A549 (cell line): ENCODE measurements around the gene ACTR8. TPM values are rescaled to one million over a fixed set of nuclear protein-coding genes. Genes with fewer than 3 reads are reported as not detected.

ENCODE experiments used
- ATAC-seq, 2 experiments: fragments of 200-7000 bp in 1 of 2; fragments of >200 bp in 1 of 2; cut with Nextera tagmentation in 1 of 2; cut with Tn5 transposase in 1 of 2; 3 replicates each; pipeline versions ENCODE4 v1.8.0 to v1.9.1; 2018 to 2020; ENCODE audit warnings: mild to moderate bottlenecking in 1 of 2, moderate library complexity in 1 of 2
- CTCF ChIA-PET: fragments of 300-600 bp; sonication (Branson Sonifier 250); formaldehyde crosslinking; extraction: SDS; loops from one replicate; lab custom pipeline; 2021; ENCODE audit warnings: antibody characterized with exemption, inconsistent platforms; lab: Yijun Ruan, JAX
- POLR2A ChIA-PET: fragments of 350-600 bp; formaldehyde crosslinking; extraction: SDS; loops from one replicate; lab custom pipeline; 2021; ENCODE audit warnings: antibody characterized with exemption, inconsistent platforms; lab: Yijun Ruan, JAX
- DNase-seq, 2 experiments: peaks; one replicate each; pipeline versions ENCODE4 v3.0.0 to v3.0.0-alpha.2; 2011 to 2016; ENCODE audit warnings: low read depth in 1 of 2, low spot score in 1 of 2
- FAIRE-seq: peaks from 2 replicates; lab custom pipeline; 2011; peaks lifted over from hg19 to GRCh38; lab: Jason Lieb, UNC
- H3K27ac ChIP-seq, 2 experiments: fragments of >200 bp; sonication (Bioruptor Twin); formaldehyde crosslinking; 3 replicates each; pipeline ENCODE4 v1.5.1; 2016 to 2017
- H3K4me1 ChIP-seq: fragments of >200 bp; sonication (Bioruptor Twin); formaldehyde crosslinking; 3 replicates; pipeline ENCODE4 v1.6.1; 2016
- H3K4me2 ChIP-seq: fragments of >200 bp; sonication (Bioruptor Twin); formaldehyde crosslinking; 3 replicates; pipeline ENCODE4 v1.6.1; 2016
- H3K4me3 ChIP-seq: fragments of >200 bp; sonication (Bioruptor Twin); formaldehyde crosslinking; 3 replicates; pipeline ENCODE4 v1.5.1; 2016
- H3K9me3 ChIP-seq: fragments of >200 bp; sonication (Bioruptor Twin); formaldehyde crosslinking; 3 replicates; pipeline ENCODE4 v1.6.1; 2016
- CBX8 ChIP-seq: fragments of 200-600 bp; sonication (generic); IDR thresholded peaks from 2 replicates; pipeline ENCODE4 v1.6.1; 2016
- CHD2 ChIP-seq: fragments of 150-350 bp; IDR thresholded peaks from 2 replicates; pipeline ENCODE4 v1.6.1; 2014; ENCODE audit warnings: low read length; ENCODE audit not compliant: partially characterized antibody
- CHD4 ChIP-seq: fragments of 200-600 bp; sonication (generic); IDR thresholded peaks from 2 replicates; pipeline ENCODE4 v1.6.1; 2016; ENCODE audit warnings: antibody characterized with exemption, mild to moderate bottlenecking, borderline replicate concordance
- ESRRA ChIP-seq: fragments of 150-350 bp; IDR thresholded peaks from 2 replicates; pipeline ENCODE4 v1.6.1; 2014; ENCODE audit warnings: mild to moderate bottlenecking, low read length, borderline replicate concordance
- FOSL2 ChIP-seq, 2 experiments: fragments of 450-650 bp in 1 of 2; fragments of >200 bp in 1 of 2; sonication (Bioruptor Twin) in 1 of 2; formaldehyde crosslinking; IDR thresholded peaks; 2 replicates each; pipeline versions ENCODE4 v1.5.0 to v1.6.1; 2016 to 2020; ENCODE audit warnings: mild to moderate bottlenecking in 1 of 2, moderate library complexity in 1 of 2
- KDM5A ChIP-seq: fragments of 200-600 bp; sonication (generic); IDR thresholded peaks from 2 replicates; pipeline ENCODE4 v1.6.1; 2016; ENCODE audit warnings: antibody characterized with exemption, mild to moderate bottlenecking
- MYC ChIP-seq: IDR thresholded peaks from 2 replicates; pipeline ENCODE4 v1.6.1; 2012; ENCODE audit warnings: mild to moderate bottlenecking, inconsistent platforms, low read length, improper control_type of control experiment, borderline replicate concordance
- NPAS2 ChIP-seq: fragments of 250-450 bp; sonication (Bioruptor Pico); IDR thresholded peaks from 2 replicates; pipeline ENCODE4 v1.8.0; 2022; ENCODE audit warnings: mild to moderate bottlenecking, moderate library complexity, borderline replicate concordance
- RAD21 ChIP-seq, 2 experiments: fragments of >200 bp in 1 of 2; sonication (Bioruptor Twin) in 1 of 2; formaldehyde crosslinking in 1 of 2; IDR thresholded peaks in 1 of 2; conservative IDR thresholded peaks in 1 of 2; 2 replicates in 1 of 2; 3 replicates in 1 of 2; pipeline ENCODE4 v1.6.1; 2012 to 2018; ENCODE audit warnings: inconsistent platforms in 1 of 2
- RCOR1 ChIP-seq: fragments of 150-350 bp; IDR thresholded peaks from 2 replicates; pipeline ENCODE4 v1.6.1; 2014; ENCODE audit warnings: antibody characterized with exemption, low read length, low read depth
- RFX5 ChIP-seq: fragments of 450-650 bp; IDR thresholded peaks from 2 replicates; pipeline ENCODE4 v1.7.1; 2014; ENCODE audit warnings: antibody characterized with exemption, mild to moderate bottlenecking, moderate library complexity
- TFCP2L1 ChIP-seq: fragments of 250-450 bp; sonication (Bioruptor Pico); IDR thresholded peaks from 2 replicates; pipeline ENCODE4 v1.5.0; 2021; ENCODE audit warnings: mild to moderate bottlenecking
- TP53 ChIP-seq: fragments of 250-450 bp; sonication (Bioruptor Pico); IDR thresholded peaks from 2 replicates; pipeline ENCODE4 v1.5.0; 2021; ENCODE audit warnings: mild to moderate bottlenecking, moderate library complexity
- ZNF302 ChIP-seq: fragments of 250-450 bp; sonication (Bioruptor Pico); IDR thresholded peaks from 2 replicates; pipeline ENCODE4 v1.9.0; 2021; ENCODE audit warnings: inconsistent platforms, mild to moderate bottlenecking, moderate library complexity
- WGBS: methylation state at CpG from one replicate; pipeline ENCODE4 v1.1.6; 2017; ENCODE audit errors: missing lambda C conversion rate; 5-methylcytosine and 5-hydroxymethylcytosine counted together
- polyA plus RNA-seq, 4 experiments: library from polyadenylated mRNA; depleted of rRNA in 3 of 4; stranded (reverse); fragments of >200 nt; fragmentation: RNase III in 1 of 4; extraction: RNeasy Plus Mini Kit Qiagen cat#74134 plus additional on column Dnase treatment in 1 of 4; gene quantifications; 2 replicates in 3 of 4; 3 replicates in 1 of 4; pipeline ENCODE4 v1.2.3, GENCODE V29; 2011 to 2017
- TF ChIP-seq, protein P1 (sequence below): fragments of >200 bp; sonication (Bioruptor Twin); formaldehyde crosslinking; IDR thresholded peaks from 2 replicates; pipeline ENCODE4 v1.6.1; 2016
- TF ChIP-seq, protein P2 (sequence below): fragments of 250-450 bp; sonication (Bioruptor Pico); IDR thresholded peaks from 2 replicates; pipeline ENCODE4 v1.5.0; 2020; ENCODE audit warnings: low read depth, mild to moderate bottlenecking, moderate library complexity
- TF ChIP-seq, protein P3 (sequence below): fragments of 250-450 bp; sonication (Bioruptor Pico); IDR thresholded peaks from 2 replicates; pipeline ENCODE4 v1.5.0; 2021; ENCODE audit warnings: mild to moderate bottlenecking, moderate library complexity, borderline replicate concordance
- TF ChIP-seq, protein P4 (sequence below): fragments of >200 bp; sonication (Bioruptor Twin); formaldehyde crosslinking; IDR thresholded peaks from 3 replicates; pipeline ENCODE4 v1.5.1; 2016
- TF ChIP-seq, protein P5 (sequence below): IDR thresholded peaks from 2 replicates; pipeline ENCODE4 v1.6.1; 2012; ENCODE audit warnings: low read depth, borderline replicate concordance
- TF ChIP-seq, protein P6 (sequence below): fragments of >200 bp; sonication (Bioruptor Twin); formaldehyde crosslinking; IDR thresholded peaks from 3 replicates; pipeline ENCODE4 v1.6.1; 2016
- TF ChIP-seq, protein P7 (sequence below): IDR thresholded peaks from 2 replicates; pipeline ENCODE4 v1.6.1; 2012
- TF ChIP-seq, protein P8 (sequence below): IDR thresholded peaks from 2 replicates; pipeline ENCODE4 v1.6.1; 2012

ACTR8 gene
- polyA plus RNA-seq, 2 of the 4 experiments (the other 2 are of a cell fraction), result 12.8 to 19.4 TPM

DNA sequence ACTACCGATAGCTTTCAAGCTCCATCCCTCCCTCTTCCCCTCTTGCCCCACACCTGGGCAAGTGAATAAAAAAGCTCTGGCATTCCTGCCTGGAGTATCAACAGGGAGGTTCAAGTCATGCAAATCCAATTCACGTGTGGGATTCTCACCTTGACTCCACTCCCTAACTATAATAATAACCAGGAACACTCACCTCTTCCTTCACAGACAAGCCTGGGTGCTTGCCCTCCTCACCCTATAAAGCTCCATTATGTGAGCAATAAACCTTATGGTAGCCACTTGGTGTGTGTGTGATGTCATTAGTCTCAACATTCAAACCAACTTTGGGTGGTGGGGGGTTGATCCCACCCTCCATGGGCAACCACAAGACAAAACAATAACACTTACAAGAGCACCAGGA, 52.3 kb downstream of the ACTR8 start:
- ChIA-PET POLR2A (no interaction called here), CTCF (no interaction called here)
- ATAC-seq (no peak), DNase-seq (no peak), FAIRE-seq (no peak)
- Histone ChIP-seq H3K4me2 (no peak overlapping the region), H3K4me3 (no peak overlapping the region), H3K9me3 (no peaks in the 10 kb centered on the region), H3K4me1 (no peaks in the 10 kb centered on the region), H3K27ac (no peak overlapping the region)
- WGBS, result 88% methylated on average over 2 of the region's 2 CpGs
- TF ChIP-seq NPAS2 (CRISPR knock-in tag) (no peak), ESRRA (no peak), TP53 (CRISPR knock-in tag) (no peak), RCOR1 (no peak), TFCP2L1 (CRISPR knock-in tag) (no peak), KDM5A (no peak)

DNA sequence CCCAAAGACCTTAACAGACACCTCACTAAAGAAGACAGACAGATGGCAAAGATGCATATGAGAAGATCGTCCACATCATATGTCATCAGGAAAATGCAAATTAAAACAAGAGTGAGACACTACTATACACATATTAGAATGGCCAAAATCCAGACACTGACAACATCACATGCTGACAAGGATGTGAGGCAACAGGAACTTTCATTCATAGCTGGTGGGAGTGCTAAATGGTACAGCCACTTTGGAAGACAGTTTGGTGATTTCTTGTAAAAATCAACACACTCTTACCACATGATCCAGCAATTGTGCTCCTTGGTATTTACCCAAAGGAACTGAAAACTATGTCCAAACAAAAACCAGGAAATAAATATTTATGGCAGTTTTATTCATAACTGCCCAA, 53.4 kb downstream of the ACTR8 start:
- H3K4me2 ChIP-seq, result no peak overlapping the region
- H3K27ac ChIP-seq, result no peak overlapping the region
- FAIRE-seq (no peak), ATAC-seq (no peak), DNase-seq (no peak)
- CTCF ChIA-PET, result no interaction called here
- H3K4me3 ChIP-seq, result no peak overlapping the region
- WGBS, result 79% methylated on average over 1 of the region's 1 CpG
- TF ChIP-seq, protein P1, sequence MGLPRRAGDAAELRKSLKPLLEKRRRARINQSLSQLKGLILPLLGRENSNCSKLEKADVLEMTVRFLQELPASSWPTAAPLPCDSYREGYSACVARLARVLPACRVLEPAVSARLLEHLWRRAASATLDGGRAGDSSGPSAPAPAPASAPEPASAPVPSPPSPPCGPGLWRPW, result no peak
- TF ChIP-seq, protein P2, sequence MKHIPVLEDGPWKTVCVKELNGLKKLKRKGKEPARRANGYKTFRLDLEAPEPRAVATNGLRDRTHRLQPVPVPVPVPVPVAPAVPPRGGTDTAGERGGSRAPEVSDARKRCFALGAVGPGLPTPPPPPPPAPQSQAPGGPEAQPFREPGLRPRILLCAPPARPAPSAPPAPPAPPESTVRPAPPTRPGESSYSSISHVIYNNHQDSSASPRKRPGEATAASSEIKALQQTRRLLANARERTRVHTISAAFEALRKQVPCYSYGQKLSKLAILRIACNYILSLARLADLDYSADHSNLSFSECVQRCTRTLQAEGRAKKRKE (CRISPR knock-in tag), result no peak
- TF ChIP-seq, protein P3, sequence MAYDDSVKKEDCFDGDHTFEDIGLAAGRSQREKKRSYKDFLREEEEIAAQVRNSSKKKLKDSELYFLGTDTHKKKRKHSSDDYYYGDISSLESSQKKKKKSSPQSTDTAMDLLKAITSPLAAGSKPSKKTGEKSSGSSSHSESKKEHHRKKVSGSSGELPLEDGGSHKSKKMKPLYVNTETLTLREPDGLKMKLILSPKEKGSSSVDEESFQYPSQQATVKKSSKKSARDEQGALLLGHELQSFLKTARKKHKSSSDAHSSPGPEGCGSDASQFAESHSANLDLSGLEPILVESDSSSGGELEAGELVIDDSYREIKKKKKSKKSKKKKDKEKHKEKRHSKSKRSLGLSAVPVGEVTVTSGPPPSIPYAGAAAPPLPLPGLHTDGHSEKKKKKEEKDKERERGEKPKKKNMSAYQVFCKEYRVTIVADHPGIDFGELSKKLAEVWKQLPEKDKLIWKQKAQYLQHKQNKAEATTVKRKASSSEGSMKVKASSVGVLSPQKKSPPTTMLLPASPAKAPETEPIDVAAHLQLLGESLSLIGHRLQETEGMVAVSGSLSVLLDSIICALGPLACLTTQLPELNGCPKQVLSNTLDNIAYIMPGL (CRISPR knock-in tag), result no peak
- TF ChIP-seq, protein P4, sequence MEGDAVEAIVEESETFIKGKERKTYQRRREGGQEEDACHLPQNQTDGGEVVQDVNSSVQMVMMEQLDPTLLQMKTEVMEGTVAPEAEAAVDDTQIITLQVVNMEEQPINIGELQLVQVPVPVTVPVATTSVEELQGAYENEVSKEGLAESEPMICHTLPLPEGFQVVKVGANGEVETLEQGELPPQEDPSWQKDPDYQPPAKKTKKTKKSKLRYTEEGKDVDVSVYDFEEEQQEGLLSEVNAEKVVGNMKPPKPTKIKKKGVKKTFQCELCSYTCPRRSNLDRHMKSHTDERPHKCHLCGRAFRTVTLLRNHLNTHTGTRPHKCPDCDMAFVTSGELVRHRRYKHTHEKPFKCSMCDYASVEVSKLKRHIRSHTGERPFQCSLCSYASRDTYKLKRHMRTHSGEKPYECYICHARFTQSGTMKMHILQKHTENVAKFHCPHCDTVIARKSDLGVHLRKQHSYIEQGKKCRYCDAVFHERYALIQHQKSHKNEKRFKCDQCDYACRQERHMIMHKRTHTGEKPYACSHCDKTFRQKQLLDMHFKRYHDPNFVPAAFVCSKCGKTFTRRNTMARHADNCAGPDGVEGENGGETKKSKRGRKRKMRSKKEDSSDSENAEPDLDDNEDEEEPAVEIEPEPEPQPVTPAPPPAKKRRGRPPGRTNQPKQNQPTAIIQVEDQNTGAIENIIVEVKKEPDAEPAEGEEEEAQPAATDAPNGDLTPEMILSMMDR, result no peak
- TF ChIP-seq ZNF302 (CRISPR knock-in tag) (no peak), CBX8 (no peak)
- no peaks in the 10 kb centered on the region for H3K4me1 ChIP-seq
- H3K9me3 ChIP-seq, result no peaks in the 10 kb centered on the region
- POLR2A ChIA-PET, result no interaction called here

DNA sequence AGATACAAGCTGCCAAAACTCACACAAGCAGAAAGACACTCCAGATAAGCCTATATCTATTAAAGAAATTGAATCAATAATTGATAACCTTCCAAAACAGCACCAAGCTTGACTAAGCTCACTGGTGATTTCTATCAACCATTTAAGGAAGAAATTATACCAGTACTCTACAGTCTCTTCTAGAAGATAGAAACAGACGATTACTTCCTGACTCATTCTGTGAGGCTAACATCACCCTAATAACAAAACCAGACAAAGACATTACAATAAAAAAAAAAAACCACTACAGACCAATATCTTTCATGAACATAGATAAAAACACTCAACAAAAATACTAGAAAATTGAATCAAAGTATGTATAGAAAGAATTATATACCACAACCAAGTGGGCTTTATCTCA, 55.9 kb downstream of the ACTR8 start:
- no peaks in the 10 kb centered on the region for H3K9me3 ChIP-seq
- no peak overlapping the region for H3K4me3 ChIP-seq
- POLR2A ChIA-PET, result no interaction called here
- H3K4me2 ChIP-seq, result no peak overlapping the region
- DNase-seq (no peak), FAIRE-seq (no peak), ATAC-seq (no peak)
- H3K27ac ChIP-seq, result no peak overlapping the region
- WGBS, result 75% methylated on average over 1 of the region's 1 CpG
- H3K4me1 ChIP-seq, result no peaks in the 10 kb centered on the region
- CTCF ChIA-PET, result interaction anchor here (1.1 kb wide), 1 partner anchor 9 kb away, joined by 3 read pairs; no protein-coding TSS in a partner anchor
- no peak for TF ChIP-seq RAD21 (conservative IDR thresholded peaks at IDR 0.05 in 1 of 2, IDR thresholded peaks at IDR 0.05 in 1 of 2)
- TF ChIP-seq, protein P5, sequence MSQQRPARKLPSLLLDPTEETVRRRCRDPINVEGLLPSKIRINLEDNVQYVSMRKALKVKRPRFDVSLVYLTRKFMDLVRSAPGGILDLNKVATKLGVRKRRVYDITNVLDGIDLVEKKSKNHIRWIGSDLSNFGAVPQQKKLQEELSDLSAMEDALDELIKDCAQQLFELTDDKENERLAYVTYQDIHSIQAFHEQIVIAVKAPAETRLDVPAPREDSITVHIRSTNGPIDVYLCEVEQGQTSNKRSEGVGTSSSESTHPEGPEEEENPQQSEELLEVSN, result no peak
- no peak for TF ChIP-seq RFX5
- TF ChIP-seq CHD2, result no peak
- TF ChIP-seq CHD4, result no peak
- no peak for TF ChIP-seq MYC
- TF ChIP-seq, protein P6, sequence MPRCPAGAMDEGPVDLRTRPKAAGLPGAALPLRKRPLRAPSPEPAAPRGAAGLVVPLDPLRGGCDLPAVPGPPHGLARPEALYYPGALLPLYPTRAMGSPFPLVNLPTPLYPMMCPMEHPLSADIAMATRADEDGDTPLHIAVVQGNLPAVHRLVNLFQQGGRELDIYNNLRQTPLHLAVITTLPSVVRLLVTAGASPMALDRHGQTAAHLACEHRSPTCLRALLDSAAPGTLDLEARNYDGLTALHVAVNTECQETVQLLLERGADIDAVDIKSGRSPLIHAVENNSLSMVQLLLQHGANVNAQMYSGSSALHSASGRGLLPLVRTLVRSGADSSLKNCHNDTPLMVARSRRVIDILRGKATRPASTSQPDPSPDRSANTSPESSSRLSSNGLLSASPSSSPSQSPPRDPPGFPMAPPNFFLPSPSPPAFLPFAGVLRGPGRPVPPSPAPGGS, result no peak
- TF ChIP-seq ESRRA, result no peak
- no peak for TF ChIP-seq FOSL2 (IDR thresholded peaks at IDR 0.05)
- no peak for TF ChIP-seq FOSL2 (CRISPR knock-in tag; IDR thresholded peaks at IDR 0.05)
- no peak for TF ChIP-seq TFCP2L1 (CRISPR knock-in tag)
- TF ChIP-seq, protein P7, sequence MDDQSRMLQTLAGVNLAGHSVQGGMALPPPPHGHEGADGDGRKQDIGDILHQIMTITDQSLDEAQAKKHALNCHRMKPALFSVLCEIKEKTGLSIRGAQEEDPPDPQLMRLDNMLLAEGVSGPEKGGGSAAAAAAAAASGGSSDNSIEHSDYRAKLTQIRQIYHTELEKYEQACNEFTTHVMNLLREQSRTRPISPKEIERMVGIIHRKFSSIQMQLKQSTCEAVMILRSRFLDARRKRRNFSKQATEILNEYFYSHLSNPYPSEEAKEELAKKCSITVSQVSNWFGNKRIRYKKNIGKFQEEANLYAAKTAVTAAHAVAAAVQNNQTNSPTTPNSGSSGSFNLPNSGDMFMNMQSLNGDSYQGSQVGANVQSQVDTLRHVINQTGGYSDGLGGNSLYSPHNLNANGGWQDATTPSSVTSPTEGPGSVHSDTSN, result no peak
- TF ChIP-seq, protein P8, sequence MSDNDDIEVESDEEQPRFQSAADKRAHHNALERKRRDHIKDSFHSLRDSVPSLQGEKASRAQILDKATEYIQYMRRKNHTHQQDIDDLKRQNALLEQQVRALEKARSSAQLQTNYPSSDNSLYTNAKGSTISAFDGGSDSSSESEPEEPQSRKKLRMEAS, result no peak
- TF ChIP-seq, protein P4, result no peak
